Prostate gland (tissue), 2 donors: Measurements from ENCODE around the gene MGLL. TPM values are rescaled to one million over a fixed set of nuclear protein-coding genes. Genes with fewer than 3 reads are reported as not detected.

ENCODE experiments used
- DNase-seq: peaks from one replicate; pipeline ENCODE4 v3.0.0-alpha.2; 2019; ENCODE audit warnings: low spot score
- H3K27ac ChIP-seq, 2 donors: fragments of 200-600 bp; sonication (generic); 2 replicates each; pipeline ENCODE4 v1.5.1; 2017 to 2019
- H3K27me3 ChIP-seq: fragments of 200-600 bp; sonication (generic); replicated peaks from 2 replicates; pipeline ENCODE4 v1.5.1; 2019; ENCODE audit not compliant: insufficient read depth
- H3K36me3 ChIP-seq, 2 donors: fragments of 200-600 bp; sonication (generic); 1 replicate in 1 of 2; 2 replicates in 1 of 2; pipeline versions ENCODE4 v1.5.1 to v1.8.1; 2017 to 2019
- H3K4me1 ChIP-seq: fragments of 200-600 bp; sonication (generic); replicated peaks from 2 replicates; pipeline ENCODE4 v1.5.1; 2019
- H3K4me3 ChIP-seq, 2 donors: fragments of 200-600 bp; sonication (generic); 2 replicates each; pipeline ENCODE4 v1.5.1; 2017 to 2019
- H3K9me3 ChIP-seq: fragments of 200-600 bp; sonication (generic); 2 replicates; pipeline ENCODE4 v1.5.1; 2017
- CTCF ChIP-seq, 4 experiments: fragments of 200-600 bp in 2 of 4; fragments of 450-650 bp in 2 of 4; sonication (generic) in 2 of 4; IDR thresholded peaks; 1 replicate in 3 of 4; 2 replicates in 1 of 4; pipeline ENCODE4 v1.5.1; 2016 to 2019; ENCODE audit warnings: antibody characterized with exemption in 4 of 4, mild to moderate bottlenecking in 2 of 4, moderate library complexity in 2 of 4
- POLR2A ChIP-seq: fragments of 450-650 bp; IDR thresholded peaks from one replicate; pipeline ENCODE4 v1.6.1; 2016; ENCODE audit warnings: antibody characterized with exemption, mild to moderate bottlenecking
- POLR2AphosphoS5 ChIP-seq: sonication (generic); formaldehyde crosslinking; IDR thresholded peaks from one replicate; pipeline ENCODE4 v1.6.1; 2017; ENCODE audit warnings: antibody characterized with exemption
- WGBS: methylation state at CpG from one replicate; pipeline ENCODE4 v1.1.5; 2018; 5-methylcytosine and 5-hydroxymethylcytosine counted together
- intact Hi-C: fragments of 100-400 bp; cut with DNase I; formaldehyde crosslinking; loops from one replicate; pipeline ENCODE4 v1.14.2; 2022
- total RNA-seq, 2 donors: library from RNA; depleted of rRNA; stranded (reverse); fragments of >200 nt; gene quantifications; one replicate each; pipeline ENCODE4 v1.1.0, GENCODE V29; 2016

Gene MGLL
- total RNA-seq, 2 donors from 2014 or later: 20.0 to 31.8 TPM

- no peak for DNase-seq
- H3K9me3 ChIP-seq: no peaks in the 10 kb centered on the region
- no peaks in the 10 kb centered on the region for H3K36me3 ChIP-seq
- H3K27ac ChIP-seq: peak overlapping the region in 1 of 2 donors; percentile 62
- H3K4me3 ChIP-seq: no peak overlapping the region
- H3K27me3 ChIP-seq: no peaks in the 10 kb centered on the region
- 66% methylated on average over 12 of the region's 12 CpGs for WGBS
- intact Hi-C loops: no loop called here
- H3K4me1 ChIP-seq: peaks cover 4% of the 10 kb centered on the region
- TF ChIP-seq CTCF (IDR thresholded peaks at IDR 0.05) (no peak), POLR2AphosphoS5 (no peak), POLR2A (no peak)
Observed at GRCh38 chr3:127784865-127785710, 37.2 kb downstream of the MGLL start.

GRCh38 chr3:127784283-127784682 lies 38.0 kb downstream of the MGLL start:
- no peaks in the 10 kb centered on the region for H3K9me3 ChIP-seq
- 92% methylated on average over 7 of the region's 7 CpGs for WGBS
- DNase-seq: no peak
- peaks cover 7% of the 10 kb centered on the region for H3K4me1 ChIP-seq
- no peaks in the 10 kb centered on the region for H3K36me3 ChIP-seq
- intact Hi-C loops: no loop called here
- no peaks in the 10 kb centered on the region for H3K27me3 ChIP-seq
- no peak overlapping the region for H3K4me3 ChIP-seq
- no peak overlapping the region for H3K27ac ChIP-seq
- TF ChIP-seq POLR2AphosphoS5: no peak
- no peak for TF ChIP-seq CTCF (IDR thresholded peaks at IDR 0.05)
- no peak for TF ChIP-seq POLR2A

- H3K27me3 ChIP-seq: no peaks in the 10 kb centered on the region
- H3K4me1 ChIP-seq: peaks cover 7% of the 10 kb centered on the region
- H3K27ac ChIP-seq: no peak overlapping the region
- intact Hi-C loops: no loop called here
- no peak overlapping the region for H3K4me3 ChIP-seq
- TF ChIP-seq CTCF (IDR thresholded peaks at IDR 0.05) (no peak), POLR2AphosphoS5 (no peak), POLR2A (no peak)
- DNase-seq: no peak
- H3K36me3 ChIP-seq: no peaks in the 10 kb centered on the region
- WGBS: 65% methylated on average over 4 of the region's 4 CpGs
- no peaks in the 10 kb centered on the region for H3K9me3 ChIP-seq
Observed at GRCh38 chr3:127783642-127784160, 38.6 kb downstream of the MGLL start.

- H3K27ac ChIP-seq: no peak overlapping the region
- H3K36me3 ChIP-seq: no peaks in the 10 kb centered on the region
- intact Hi-C loops: no loop called here
- H3K9me3 ChIP-seq: no peaks in the 10 kb centered on the region
- H3K4me1 ChIP-seq: peaks cover 7% of the 10 kb centered on the region
- TF ChIP-seq CTCF (IDR thresholded peaks at IDR 0.05): no peak
- H3K4me3 ChIP-seq: no peak overlapping the region
- DNase-seq: no peak
- WGBS: 86% methylated on average over 9 of the region's 9 CpGs
- no peaks in the 10 kb centered on the region for H3K27me3 ChIP-seq
Observed at GRCh38 chr3:127783166-127783565, 39.1 kb downstream of the MGLL start.

GRCh38 chr3:127781411-127782001 lies 40.8 kb downstream of the MGLL start:
- WGBS: 69% methylated on average over 15 of the region's 15 CpGs
- no peak for DNase-seq
- TF ChIP-seq CTCF (IDR thresholded peaks at IDR 0.05) (no peak), POLR2A (no peak), POLR2AphosphoS5 (no peak)

More at GRCh38 chr3:127781411-127782001, 40.8 kb downstream of the MGLL start:
- Histone ChIP-seq H3K27me3 (no peaks in the 10 kb centered on the region), H3K4me3 (no peak overlapping the region), H3K4me1 (peaks cover 4% of the 10 kb centered on the region), H3K36me3 (no peaks in the 10 kb centered on the region), H3K27ac (peak overlapping the region; percentile 38 to 51), H3K9me3 (no peaks in the 10 kb centered on the region)
- intact Hi-C loops: no loop called here
